ENCODE results near the gene XYLT1.

- TF ChIP-seq CTCF (IDR thresholded peaks at IDR 0.05; ENCODE audit: low read depth, low read length, poor library complexity, severe bottlenecking) (no peak), EZH2phosphoT487 (IDR thresholded peaks at IDR 0.05; ENCODE audit: borderline replicate concordance, low read length) (no peak)
These were observed 84.5 kb downstream of the XYLT1 start for GRCh38 chr16:17386229-17386628.

All from DOHH2 (cell line).